ENCODE data around the gene NID2.

The NID2 gene

GRCh38 chr14:52011523-52011922 is 57.3 kb downstream of the NID2 start:
- Mint-ChIP-seq H3K4me1 (peaks cover 4% of the 10 kb centered on the region), H3K4me3 (no peak overlapping the region), H3K27ac (no peak overlapping the region), H3K9me3 (no peaks in the 10 kb centered on the region), H3K36me3 (peaks cover 57% of the 10 kb centered on the region)
- DNase-seq (ENCODE audit: low spot score in 2 of 2), result no peak
- no peak for ATAC-seq

- Mint-ChIP-seq H3K36me3 (peaks cover 69% of the 10 kb centered on the region), H3K9me3 (no peaks in the 10 kb centered on the region), H3K27ac (no peak overlapping the region), H3K4me1 (peaks cover 4% of the 10 kb centered on the region), H3K4me3 (no peak overlapping the region)
- DNase-seq (ENCODE audit: low spot score in 2 of 2) (no peak), ATAC-seq (no peak)
These were observed 58.6 kb downstream of the NID2 start for GRCh38 chr14:52010173-52010693.

DNA sequence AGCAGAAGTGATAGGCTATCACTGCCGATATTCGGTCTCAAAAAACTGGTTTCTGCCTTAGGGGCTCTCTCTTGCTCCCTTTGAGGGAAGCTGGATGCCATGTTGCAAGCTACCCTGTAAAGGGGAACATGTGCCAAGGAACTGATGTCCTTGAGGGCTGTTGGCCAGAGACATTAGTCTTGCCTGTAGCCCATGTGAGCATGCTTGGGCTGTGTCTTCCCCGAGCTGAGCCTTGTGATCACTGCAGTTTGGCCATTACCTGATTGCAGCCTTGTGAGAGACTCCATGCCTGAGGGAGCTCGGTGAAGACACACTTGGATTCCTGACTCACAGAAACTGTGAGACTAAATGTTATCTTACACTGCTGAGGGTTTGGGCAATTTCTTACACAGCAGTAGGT is 60.7 kb downstream of the NID2 start:
- Mint-ChIP-seq H3K4me1 (no peaks in the 10 kb centered on the region), H3K9me3 (no peaks in the 10 kb centered on the region), H3K27ac (peak overlapping the region; percentile 48), H3K4me3 (no peak overlapping the region), H3K36me3 (peaks cover 90% of the 10 kb centered on the region)
- ATAC-seq (no peak), DNase-seq (ENCODE audit: low spot score in 2 of 2) (no peak)

GRCh38 chr14:52007637-52008036 is 61.2 kb downstream of the NID2 start:
- DNase-seq (ENCODE audit: low spot score in 2 of 2), result no peak
- no peak overlapping the region for H3K4me3 Mint-ChIP-seq
- ATAC-seq, result no peak
- peaks cover 95% of the 10 kb centered on the region for H3K36me3 Mint-ChIP-seq
- H3K4me1 Mint-ChIP-seq, result no peaks in the 10 kb centered on the region
- no peaks in the 10 kb centered on the region for H3K9me3 Mint-ChIP-seq
- H3K27ac Mint-ChIP-seq, result peak overlapping the region; percentile 48

GRCh38 chr14:52007211-52007610 is 61.6 kb downstream of the NID2 start:
- no peaks in the 10 kb centered on the region for H3K9me3 Mint-ChIP-seq
- no peak overlapping the region for H3K4me3 Mint-ChIP-seq
- H3K36me3 Mint-ChIP-seq, result peaks cover 98% of the 10 kb centered on the region
- DNase-seq (ENCODE audit: low spot score in 2 of 2) (no peak), ATAC-seq (no peak)
- H3K4me1 Mint-ChIP-seq, result no peaks in the 10 kb centered on the region
- no peak overlapping the region for H3K27ac Mint-ChIP-seq

DNA sequence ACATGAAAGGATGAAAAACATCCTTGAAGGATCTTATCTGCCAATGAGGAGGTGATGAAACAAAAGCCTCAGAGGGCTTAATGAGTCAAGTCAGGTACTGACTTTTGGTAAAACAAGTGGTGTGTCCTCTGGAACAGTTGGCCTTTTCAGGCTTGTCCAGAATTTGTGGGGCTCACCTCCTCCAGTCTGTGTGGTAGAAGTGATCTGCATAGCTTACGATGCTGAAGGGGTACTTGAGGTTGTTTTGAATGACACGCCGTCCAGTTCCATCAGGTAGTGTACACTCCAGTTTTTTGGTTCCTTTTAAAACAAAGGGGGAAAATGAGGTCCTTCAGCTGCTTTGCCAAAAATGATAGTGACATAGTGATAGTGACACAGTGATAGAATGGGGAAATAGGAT is 62.5 kb downstream of the NID2 start:
- DNase-seq (ENCODE audit: low spot score in 2 of 2) (no peak), ATAC-seq (no peak)
- H3K4me1 Mint-ChIP-seq, result no peaks in the 10 kb centered on the region
- H3K9me3 Mint-ChIP-seq, result no peaks in the 10 kb centered on the region
- H3K4me3 Mint-ChIP-seq, result no peak overlapping the region
- peak overlapping the region; percentile 74 for H3K27ac Mint-ChIP-seq
- peaks cover 98% of the 10 kb centered on the region for H3K36me3 Mint-ChIP-seq

- Mint-ChIP-seq H3K36me3 (peaks cover 98% of the 10 kb centered on the region), H3K9me3 (no peaks in the 10 kb centered on the region), H3K27ac (peak overlapping the region; percentile 21), H3K4me3 (no peak overlapping the region), H3K4me1 (no peaks in the 10 kb centered on the region)
- no peak for DNase-seq (ENCODE audit: low spot score in 2 of 2)
- no peak for ATAC-seq
These were observed 63.2 kb downstream of the NID2 start for GRCh38 chr14:52005625-52006024.

DNA sequence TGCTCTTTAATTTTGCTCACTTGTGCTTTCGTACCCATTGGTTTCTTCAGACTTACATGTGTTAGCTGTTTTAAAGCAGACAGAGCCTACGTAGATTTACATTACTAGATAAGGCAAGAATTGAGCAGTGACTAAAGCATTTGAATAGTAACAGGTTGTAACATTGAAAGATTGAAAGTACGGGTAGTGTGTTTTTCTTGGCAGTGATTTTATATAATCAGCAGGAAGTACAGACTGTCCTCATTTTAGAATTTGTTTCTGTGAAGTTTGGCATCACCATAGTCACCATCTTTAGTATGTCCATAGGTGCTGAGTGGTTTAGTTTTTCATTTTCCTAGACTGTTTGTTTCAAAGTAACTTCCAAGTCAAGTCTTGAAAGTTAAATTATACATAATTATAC is 65.5 kb downstream of the NID2 start:
- no peak for ATAC-seq
- H3K36me3 Mint-ChIP-seq, result peaks cover 98% of the 10 kb centered on the region
- H3K9me3 Mint-ChIP-seq, result no peaks in the 10 kb centered on the region
- no peaks in the 10 kb centered on the region for H3K4me1 Mint-ChIP-seq
- no peak overlapping the region for H3K27ac Mint-ChIP-seq
- no peak for DNase-seq (ENCODE audit: low spot score in 2 of 2)
- H3K4me3 Mint-ChIP-seq, result no peak overlapping the region

- no peaks in the 10 kb centered on the region for H3K4me1 Mint-ChIP-seq
- no peak for ATAC-seq
- no peaks in the 10 kb centered on the region for H3K9me3 Mint-ChIP-seq
- peaks cover 98% of the 10 kb centered on the region for H3K36me3 Mint-ChIP-seq
- no peak for DNase-seq (ENCODE audit: low spot score in 2 of 2)
- H3K4me3 Mint-ChIP-seq, result no peak overlapping the region
- H3K27ac Mint-ChIP-seq, result no peak overlapping the region
These were observed 66.3 kb downstream of the NID2 start for GRCh38 chr14:52002542-52002941.

- no peak for DNase-seq (ENCODE audit: low spot score in 2 of 2)
- ATAC-seq, result no peak
- H3K36me3 Mint-ChIP-seq, result peaks cover 100% of the 10 kb centered on the region
- H3K9me3 Mint-ChIP-seq, result no peaks in the 10 kb centered on the region
- peaks cover 6% of the 10 kb centered on the region for H3K4me1 Mint-ChIP-seq
- no peak overlapping the region for H3K27ac Mint-ChIP-seq
- H3K4me3 Mint-ChIP-seq, result no peak overlapping the region
These were observed 68.2 kb downstream of the NID2 start for GRCh38 chr14:52000696-52001095.

DNA sequence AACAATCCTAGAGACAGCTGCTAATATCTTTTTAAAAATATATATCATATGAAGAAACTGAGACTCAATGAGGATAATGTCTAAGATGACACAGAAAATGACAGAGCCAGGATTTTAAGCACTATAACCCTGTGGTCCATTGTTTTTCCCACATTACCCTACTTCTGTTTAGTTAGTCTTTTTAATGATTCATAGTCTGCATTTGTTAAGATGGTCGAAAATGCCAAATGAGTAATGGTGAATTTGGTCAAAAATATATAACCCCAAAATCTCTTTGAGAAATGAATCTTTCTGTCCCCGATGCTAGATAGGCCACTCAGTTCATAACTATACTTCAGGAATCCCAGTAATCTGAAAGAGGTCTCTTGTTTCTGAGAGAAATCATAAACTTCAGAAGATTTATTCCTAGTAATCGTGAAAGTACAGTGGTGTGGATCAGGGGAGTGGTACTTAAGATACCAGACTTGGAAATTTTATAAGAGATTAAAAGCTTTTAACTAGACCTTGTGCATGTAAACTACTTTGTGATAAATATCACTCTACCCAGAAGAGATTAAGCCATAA is 68.8 kb downstream of the NID2 start:
- no peaks in the 10 kb centered on the region for H3K9me3 Mint-ChIP-seq
- no peak overlapping the region for H3K4me3 Mint-ChIP-seq
- no peak overlapping the region for H3K27ac Mint-ChIP-seq
- H3K36me3 Mint-ChIP-seq, result peaks cover 100% of the 10 kb centered on the region
- H3K4me1 Mint-ChIP-seq, result peaks cover 10% of the 10 kb centered on the region
- ATAC-seq, result peak; percentile 69
- DNase-seq (ENCODE audit: low spot score in 2 of 2), result no peak

- no peak overlapping the region for H3K27ac Mint-ChIP-seq
- H3K4me1 Mint-ChIP-seq, result peaks cover 20% of the 10 kb centered on the region
- no peak for ATAC-seq
- peaks cover 100% of the 10 kb centered on the region for H3K36me3 Mint-ChIP-seq
- no peak overlapping the region for H3K4me3 Mint-ChIP-seq
- H3K9me3 Mint-ChIP-seq, result no peaks in the 10 kb centered on the region
- no peak for DNase-seq (ENCODE audit: low spot score in 2 of 2)
These were observed 69.8 kb downstream of the NID2 start for GRCh38 chr14:51999084-51999483.

DNA sequence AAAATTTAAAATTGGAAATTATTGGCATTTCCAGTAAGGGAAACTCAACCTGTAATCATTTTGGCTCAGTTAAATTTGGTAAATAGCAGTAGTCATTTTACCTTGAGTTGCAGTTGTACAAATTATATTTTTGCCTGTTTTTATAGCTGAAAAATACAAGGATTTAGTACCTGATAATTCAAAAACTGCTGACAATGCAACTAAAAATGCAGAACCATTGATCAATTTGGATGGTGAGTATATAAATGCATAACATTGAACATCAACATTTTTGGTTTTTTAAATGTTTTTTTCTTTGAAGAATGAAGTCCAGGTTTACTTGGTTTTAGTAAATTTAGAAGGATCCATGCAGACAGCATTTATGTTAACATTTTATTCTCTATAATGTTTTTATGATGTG is 70.5 kb downstream of the NID2 start:
- H3K36me3 Mint-ChIP-seq, result peaks cover 100% of the 10 kb centered on the region
- ATAC-seq, result no peak

GRCh38 chr14:51996148-51996746 is 72.6 kb downstream of the NID2 start:
- Mint-ChIP-seq H3K4me3 (no peak overlapping the region), H3K27ac (no peak overlapping the region), H3K9me3 (no peaks in the 10 kb centered on the region), H3K4me1 (peaks cover 27% of the 10 kb centered on the region), H3K36me3 (peaks cover 100% of the 10 kb centered on the region)
- DNase-seq (ENCODE audit: low spot score in 2 of 2), result no peak
- no peak for ATAC-seq

More for the DNA sequence above, 70.5 kb downstream of the NID2 start:
- Mint-ChIP-seq H3K4me1 (peaks cover 26% of the 10 kb centered on the region), H3K9me3 (no peaks in the 10 kb centered on the region), H3K27ac (no peak overlapping the region), H3K4me3 (no peak overlapping the region)
- DNase-seq (ENCODE audit: low spot score in 2 of 2), result no peak

GRCh38 chr14:51993285-51993920 is 75.5 kb downstream of the NID2 start:
- DNase-seq (ENCODE audit: low spot score in 2 of 2), result no peak
- Mint-ChIP-seq H3K4me3 (peak overlapping the region; percentile 3), H3K9me3 (no peaks in the 10 kb centered on the region), H3K4me1 (peaks cover 35% of the 10 kb centered on the region), H3K27ac (no peak overlapping the region), H3K36me3 (peaks cover 88% of the 10 kb centered on the region)
- ATAC-seq, result no peak

GRCh38 chr14:51990488-51990887 is 78.4 kb downstream of the NID2 start:
- DNase-seq (ENCODE audit: low spot score in 2 of 2) (no peak), ATAC-seq (no peak)
- H3K27ac Mint-ChIP-seq, result peak overlapping the region; percentile 86
- peaks cover 31% of the 10 kb centered on the region for H3K4me1 Mint-ChIP-seq
- H3K36me3 Mint-ChIP-seq, result peaks cover 59% of the 10 kb centered on the region
- H3K9me3 Mint-ChIP-seq, result no peaks in the 10 kb centered on the region
- H3K4me3 Mint-ChIP-seq, result peak overlapping the region; percentile 78
